Activated gamma-delta T cell treated with Interleukin-2 at 50 U/mL for 16 hours (primary cell): ENCODE results near the gene SFI1.
"Not testable (repeated sequence)": the region's sequence is repeated elsewhere in the genome, so short reads cannot be mapped to it uniquely, and the experiment has no call there.

Experiments used
- DNase-seq: peaks from one replicate; pipeline ENCODE4 v3.0.0-alpha.2; 2020

The SFI1 gene

DNA sequence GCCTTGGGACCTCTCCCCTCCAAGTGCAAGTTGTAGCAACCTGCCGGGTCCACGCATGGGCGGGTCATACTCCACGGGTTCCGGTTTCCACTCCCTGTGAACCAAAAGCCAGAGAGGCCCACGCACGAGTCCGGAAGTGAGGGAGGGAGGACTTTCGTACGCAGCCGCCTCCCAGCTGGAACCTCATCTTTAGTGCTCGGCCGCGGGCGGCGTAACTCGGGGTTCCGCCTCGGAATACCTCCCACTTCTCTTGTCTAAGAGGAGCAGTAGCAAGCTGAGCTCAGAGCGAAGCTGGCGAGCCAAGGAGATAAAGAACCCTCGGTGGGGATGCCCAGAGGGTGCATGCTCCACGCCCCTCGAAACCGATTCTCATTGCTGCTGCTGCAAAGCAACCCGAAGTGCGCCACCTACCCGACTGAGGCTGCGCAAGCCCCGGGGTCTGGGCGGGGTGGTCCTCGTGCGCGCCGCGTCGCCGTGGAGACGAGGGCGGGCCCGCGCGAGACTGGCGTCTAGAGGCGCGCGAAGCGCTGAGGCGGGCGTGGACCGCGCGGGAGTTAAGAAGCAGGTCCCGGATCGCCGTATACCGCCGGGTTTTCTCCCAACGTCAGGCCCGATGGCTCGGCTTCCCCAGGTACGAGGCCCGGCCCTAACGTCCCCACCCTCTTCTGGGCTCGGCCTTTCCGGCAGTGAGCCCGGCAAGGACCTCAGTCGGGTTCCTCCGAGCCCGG lies at the start of gene SFI1:
TSS of gene SFI1 (plus strand) at position 530 of the 728 bp plus-strand sequence. CDS start 11,749 bp downstream, outside the sequence.
- DNase-seq: peak; percentile 96

GRCh38 chr22:31446767-31447166 lies 49.6 kb upstream of the SFI1 start:
- DNase-seq: no peak

- no peak for DNase-seq
Measured at GRCh38 chr22:31447337-31447736, 49.0 kb upstream of the SFI1 start.

- DNase-seq: no peak
Measured at GRCh38 chr22:31448382-31448781, 48.0 kb upstream of the SFI1 start.

GRCh38 chr22:31449506-31449905 lies 46.8 kb upstream of the SFI1 start:
- DNase-seq: no peak

GRCh38 chr22:31451709-31452571 lies 44.4 kb upstream of the SFI1 start:
- DNase-seq: no peak

DNA sequence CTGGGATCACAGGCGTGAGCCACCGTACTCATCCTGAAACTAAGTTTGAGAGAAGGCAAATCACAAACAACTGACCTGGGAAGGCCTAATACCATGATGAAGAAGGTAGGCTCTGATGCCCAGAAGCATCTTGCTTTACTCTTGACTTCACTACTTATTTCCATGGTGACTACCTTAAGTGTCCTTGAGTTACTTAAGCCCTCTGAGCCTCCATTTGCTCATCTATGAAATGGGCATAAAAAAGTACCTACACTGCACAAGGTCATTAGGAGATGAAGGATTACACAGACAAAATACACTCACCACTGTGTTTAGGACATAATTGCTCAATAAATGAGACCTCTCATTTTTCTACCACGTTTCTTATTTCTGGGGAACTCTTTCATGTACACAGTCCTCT lies 34.6 kb upstream of the SFI1 start:
- DNase-seq: no peak

DNA sequence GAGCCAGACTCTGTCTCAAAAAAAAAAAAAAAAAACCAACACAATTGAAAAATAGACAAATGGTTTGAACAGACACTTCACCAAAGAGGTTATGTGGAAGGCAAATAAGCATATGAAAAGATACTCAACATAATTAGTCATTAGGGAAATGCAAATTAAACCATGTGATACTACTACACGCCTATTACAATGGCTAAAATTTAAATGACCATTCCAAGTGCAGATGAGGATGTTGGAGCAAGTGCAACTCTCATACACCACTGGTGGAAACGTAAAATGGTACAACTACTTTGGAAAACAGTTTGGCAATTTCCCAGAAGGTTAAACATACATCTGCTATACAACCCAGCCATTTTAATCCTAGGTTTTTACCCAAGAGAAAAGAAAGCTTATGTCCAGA lies 31.0 kb upstream of the SFI1 start:
- no peak for DNase-seq

- no peak for DNase-seq
Measured at GRCh38 chr22:31474743-31475142, 21.6 kb upstream of the SFI1 start.

DNA sequence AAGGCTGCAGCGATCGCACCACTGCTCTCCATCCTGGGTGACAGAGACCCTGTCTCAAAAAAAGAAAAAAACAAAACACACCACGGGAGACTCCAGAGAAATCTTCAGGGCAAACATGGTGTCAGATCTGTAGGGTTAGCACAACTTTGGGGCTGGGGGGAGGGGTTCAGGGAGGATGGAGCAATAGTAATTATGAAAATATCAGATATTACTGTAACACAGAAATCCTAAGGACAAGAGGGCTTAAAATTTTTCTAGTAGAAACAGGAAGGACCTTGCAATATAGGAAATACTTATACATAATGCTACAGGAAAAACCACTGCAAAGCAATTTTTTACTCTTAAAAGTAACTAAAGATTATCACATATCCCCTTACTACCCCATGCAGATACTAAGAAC lies 20.5 kb upstream of the SFI1 start:
- no peak for DNase-seq

DNA sequence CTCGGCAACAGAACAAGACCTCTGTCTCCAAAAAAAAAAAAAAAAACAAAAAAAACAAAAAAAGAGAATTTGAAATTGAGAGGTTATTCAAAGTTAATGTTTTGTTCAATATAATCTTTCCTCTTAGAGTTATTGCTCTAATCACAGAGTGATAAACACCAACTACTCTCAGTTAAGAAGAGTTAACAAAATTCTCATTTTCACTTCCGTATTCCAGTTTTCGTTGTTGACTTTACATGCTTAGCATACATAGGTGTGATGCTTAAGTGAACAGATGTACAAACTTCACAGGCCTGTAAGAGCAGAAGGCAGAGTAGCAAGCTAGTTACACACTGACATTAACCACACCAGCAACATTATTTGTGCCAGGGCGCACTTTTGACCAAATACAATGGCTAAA lies 19.0 kb upstream of the SFI1 start:
- no peak for DNase-seq

DNA sequence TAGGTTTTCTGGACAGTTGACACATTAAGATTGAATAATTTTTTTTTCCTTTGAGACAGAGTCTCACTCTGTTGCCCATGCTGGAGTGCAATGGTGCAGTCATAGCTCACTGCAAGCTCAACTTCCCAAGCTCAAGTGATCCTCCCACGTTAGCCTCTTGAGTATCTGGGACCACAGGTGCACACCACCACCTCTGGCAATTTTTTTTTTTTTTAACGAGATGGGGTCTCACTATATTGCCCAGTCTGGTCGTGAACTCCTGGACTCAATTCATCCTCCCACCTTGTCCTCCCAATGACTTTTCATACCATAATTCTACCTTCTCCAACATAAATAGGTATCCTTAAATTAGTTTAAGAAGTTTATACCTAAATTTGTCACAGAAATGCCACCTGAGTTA lies 15.2 kb upstream of the SFI1 start:
- no peak for DNase-seq

DNA sequence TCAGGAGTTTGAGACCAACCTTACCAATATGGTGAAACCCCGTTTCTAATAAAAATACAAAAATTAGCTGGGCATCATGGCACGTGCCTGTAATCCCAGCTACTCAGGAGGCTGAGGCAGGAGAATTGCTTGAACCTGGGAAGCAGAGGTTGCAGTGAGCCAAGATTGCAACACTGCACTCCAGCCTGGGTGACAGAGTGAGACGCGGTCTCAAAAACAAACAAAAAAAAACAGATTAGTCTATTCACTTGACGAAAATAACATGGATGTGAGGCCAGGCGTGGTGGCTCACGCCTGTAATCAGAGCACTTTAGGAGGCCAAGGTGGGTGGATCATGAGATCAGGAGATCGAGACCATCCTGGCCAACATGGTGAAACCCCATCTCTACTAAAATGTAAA lies 13.9 kb upstream of the SFI1 start:
- DNase-seq: not testable (repeated sequence)

DNA sequence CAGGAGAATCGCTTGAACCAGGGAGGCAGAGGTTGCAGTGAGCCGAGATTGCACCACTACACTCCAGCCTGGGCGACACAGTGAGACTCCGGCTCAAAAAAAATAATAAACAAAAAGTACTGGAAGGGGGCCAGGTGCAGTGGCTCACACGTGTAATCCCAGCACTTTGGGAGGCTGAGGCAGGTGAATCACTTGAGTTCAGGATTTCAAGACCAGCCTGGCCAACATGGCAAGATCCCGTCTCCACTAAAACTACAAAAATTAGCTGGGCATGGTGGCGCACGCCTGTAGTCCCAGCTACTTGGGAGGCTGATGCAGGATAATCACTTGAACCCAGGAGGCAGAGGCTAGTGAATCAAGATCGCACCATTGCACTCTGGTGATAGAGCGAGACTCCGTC lies 10.0 kb upstream of the SFI1 start:
- DNase-seq: not testable (repeated sequence)

DNA sequence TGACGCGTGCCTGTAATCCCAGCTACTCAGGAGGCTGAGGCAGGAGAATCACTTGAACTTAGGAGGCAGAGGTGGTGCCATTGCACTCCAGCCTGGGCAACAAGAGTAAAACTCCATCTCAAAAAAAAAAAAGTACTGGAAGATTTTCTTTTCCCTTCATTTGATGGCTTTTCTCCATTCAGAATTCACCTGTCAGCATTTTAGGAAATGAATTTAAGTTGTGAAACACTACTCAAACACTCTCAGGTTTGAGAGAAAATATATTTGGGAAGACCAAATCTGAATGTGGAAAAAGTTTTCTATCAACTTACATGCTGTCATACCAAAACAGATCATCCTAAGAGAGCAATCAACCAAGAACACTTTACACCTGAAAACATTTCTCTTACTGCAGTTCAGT lies 9.4 kb upstream of the SFI1 start:
- DNase-seq: no peak

DNA sequence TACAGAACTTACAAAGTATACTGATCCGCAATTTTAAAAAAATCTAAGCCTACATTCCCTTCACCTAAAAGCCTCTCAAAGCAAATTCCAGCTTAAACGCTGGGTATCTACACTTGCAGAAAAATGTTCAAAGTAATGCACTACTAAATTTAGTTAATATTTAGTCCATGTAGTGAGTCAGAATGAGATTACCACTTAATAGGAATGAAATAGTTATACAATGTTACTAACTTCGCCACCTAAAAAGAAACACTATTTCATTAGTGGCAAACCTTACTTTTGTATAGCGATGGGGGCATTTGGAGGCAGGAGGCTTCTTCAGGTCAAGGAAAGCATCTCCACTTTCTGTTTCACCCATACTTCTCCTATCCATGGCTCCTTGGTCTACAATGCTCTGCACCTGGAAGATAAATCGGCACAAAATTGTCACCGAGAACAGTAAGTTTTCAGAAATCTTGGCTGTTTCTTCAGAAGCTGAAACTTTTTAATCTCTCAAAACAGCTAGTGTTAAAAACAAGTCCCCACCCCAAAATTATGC lies 7.9 kb upstream of the SFI1 start:
- DNase-seq: no peak

GRCh38 chr22:31488988-31489617 lies 7.2 kb upstream of the SFI1 start:
- DNase-seq: peak; percentile 12

DNA sequence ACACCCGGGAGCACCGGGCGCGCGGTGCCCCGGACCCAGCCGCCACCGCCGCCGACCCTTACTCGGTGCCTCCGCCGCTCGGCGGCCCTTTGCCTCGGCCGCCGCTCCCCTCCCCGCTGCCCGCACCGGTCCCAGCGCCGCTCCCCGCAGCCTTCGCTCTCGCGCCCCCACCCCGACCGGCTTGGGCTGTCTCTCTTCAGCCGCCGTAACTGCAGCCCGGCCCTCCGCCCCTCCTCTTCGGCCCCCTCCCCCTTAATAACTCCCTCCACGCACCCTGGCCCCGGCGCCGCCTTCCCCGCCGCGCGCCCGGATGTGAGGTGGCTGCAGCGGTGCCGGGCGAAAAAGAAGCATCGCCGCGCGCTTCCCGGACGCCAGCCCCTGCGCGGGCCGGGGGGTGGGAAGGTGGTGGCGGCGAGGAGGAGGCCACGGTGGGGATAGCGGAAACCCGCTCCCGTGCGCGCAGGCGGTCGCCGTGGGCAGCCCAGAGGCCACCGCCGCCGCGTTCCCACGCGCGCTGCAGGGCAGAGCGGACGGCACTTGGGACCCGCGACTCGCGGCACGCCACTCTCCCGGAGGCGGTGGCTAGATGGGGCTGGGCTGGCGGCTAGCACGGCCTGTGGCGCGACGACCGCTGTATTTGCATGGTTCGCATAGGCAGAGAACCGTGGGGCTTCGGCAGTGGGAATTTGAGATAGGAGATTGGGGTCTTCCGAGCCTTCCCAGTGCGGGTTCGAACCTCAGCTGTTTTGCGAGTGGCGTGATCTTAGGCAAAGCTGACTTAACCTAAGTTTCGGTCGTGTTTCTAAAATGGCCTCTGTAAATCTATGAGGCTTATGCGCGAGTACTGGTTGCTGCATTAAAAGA lies 6.5 kb upstream of the SFI1 start, which contains the start of gene EIF4ENIF1:
TSS of gene EIF4ENIF1 (minus strand) at position 211 of the 864 bp plus-strand sequence. CDS start 1,124 bp downstream, outside the sequence.
- peak; percentile 80 for DNase-seq

GRCh38 chr22:31490496-31490925 lies 5.8 kb upstream of the SFI1 start:
- DNase-seq: peak; percentile 50

DNA sequence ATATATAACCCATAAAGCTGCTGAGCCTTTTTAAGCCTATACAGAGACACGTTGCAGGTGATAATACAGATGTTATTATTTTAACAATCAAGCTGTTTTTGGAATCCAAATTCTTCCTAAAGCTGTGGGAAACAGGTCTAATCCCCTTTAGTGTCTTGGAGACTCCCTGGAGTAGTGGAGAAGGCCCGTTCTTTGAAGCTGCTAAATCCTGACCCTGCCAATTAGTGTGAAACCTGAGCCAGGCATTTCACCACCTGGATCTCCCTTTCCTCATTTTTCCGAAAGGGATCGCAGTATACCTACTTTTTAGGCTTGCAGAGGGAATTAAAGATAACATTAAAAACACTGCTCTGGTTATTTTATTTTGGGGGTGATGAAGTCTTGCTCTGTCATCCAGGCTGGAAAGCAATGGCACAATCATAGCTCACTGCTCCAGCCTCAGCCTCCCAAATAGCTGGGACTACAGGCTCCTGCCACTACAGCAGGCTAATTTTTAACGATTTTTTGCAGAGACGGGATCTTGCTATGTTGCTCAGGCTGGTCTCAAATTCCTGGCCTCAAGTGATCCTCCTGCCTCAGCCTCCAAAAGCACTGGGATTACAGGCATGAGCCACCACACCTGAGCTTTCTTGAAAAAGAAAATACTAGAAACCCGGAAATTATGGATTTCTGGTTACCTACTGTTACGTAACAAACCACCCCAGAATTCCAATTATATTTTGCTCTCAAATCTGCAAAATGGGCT lies 4.9 kb upstream of the SFI1 start:
- DNase-seq: no peak

DNA sequence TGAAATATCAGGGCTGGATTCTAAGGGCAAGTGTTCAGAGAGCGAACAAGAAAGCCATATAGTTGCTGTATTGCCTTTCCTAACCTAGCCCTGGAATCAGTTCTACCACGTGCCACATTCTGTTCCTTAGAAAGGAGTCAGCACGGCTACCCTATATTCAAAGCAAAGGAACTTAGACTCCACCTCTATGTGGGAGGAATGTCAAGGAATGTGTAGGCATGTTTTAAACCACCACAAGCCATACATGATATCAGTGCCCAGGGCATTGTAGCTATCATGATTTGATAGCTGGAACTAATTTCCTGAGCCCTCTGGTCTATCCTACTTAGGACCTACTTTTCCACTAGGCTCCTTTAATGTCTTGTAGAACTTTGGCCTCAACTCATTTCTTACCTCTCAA lies 4.2 kb upstream of the SFI1 start:
- DNase-seq: no peak
